Activated T-cell treated with anti-CD3 and anti-CD28 coated beads, Interleukin-2, amount 50 U/mL, for 72 hours (primary cell): ENCODE measurements around the gene TRAM2. TPM values are rescaled to one million over a fixed set of nuclear protein-coding genes. Genes with fewer than 3 reads are reported as not detected.

ENCODE experiments used
- ATAC-seq, 2 donors: fragments of 150-1000 bp; cut with Tn5 transposase; replicated peaks in 1 of 2; 2 replicates each; pipeline ENCODE4 v1.10.0; 2021; ENCODE audit warnings: moderate library complexity in 2 of 2, mild to moderate bottlenecking in 1 of 2
- DNase-seq, 2 donors: peaks; one replicate each; pipeline ENCODE4 v3.0.0; 2021 to 2022; ENCODE audit warnings: mixed read lengths in 1 of 2
- H3K27ac Mint-ChIP-seq: one replicate; pipeline ENCODE4 v1.8.0; 2022; ENCODE audit warnings: mild to moderate bottlenecking, moderate library complexity, mixed read lengths
- H3K27me3 Mint-ChIP-seq: one replicate; pipeline ENCODE4 v1.8.0; 2022; ENCODE audit warnings: low read depth, mixed read lengths
- H3K36me3 Mint-ChIP-seq, 2 donors: one replicate each; pipeline ENCODE4 v1.8.0; 2022; ENCODE audit warnings: mixed read lengths in 2 of 2, mild to moderate bottlenecking in 1 of 2; ENCODE audit not compliant: insufficient read depth in 2 of 2
- H3K4me1 Mint-ChIP-seq: one replicate; pipeline ENCODE4 v1.8.0; 2022; ENCODE audit warnings: low read depth, mixed read lengths
- H3K4me3 Mint-ChIP-seq, 2 donors: one replicate each; pipeline ENCODE4 v1.8.0; 2022; ENCODE audit warnings: mild to moderate bottlenecking in 2 of 2, mixed read lengths in 2 of 2, moderate library complexity in 2 of 2
- H3K9me3 Mint-ChIP-seq, 2 donors: one replicate each; pipeline ENCODE4 v1.8.0; 2022; ENCODE audit warnings: mixed read lengths in 2 of 2
- total RNA-seq, 2 donors: library from RNA; stranded (reverse); gene quantifications; one replicate each; pipeline ENCODE4 v1.2.3, GENCODE V29; 2022

Gene TRAM2
- total RNA-seq, 2 donors from 2014 or later = 4.9 to 5.2 TPM

GRCh38 chr6:52534363-52534762 is 42.5 kb downstream of the TRAM2 start:
- DNase-seq = no peak
- Mint-ChIP-seq H3K27me3 (no peaks in the 10 kb centered on the region), H3K9me3 (no peaks in the 10 kb centered on the region), H3K4me1 (peaks cover 47% of the 10 kb centered on the region), H3K27ac (no peak overlapping the region), H3K36me3 (no peaks in the 10 kb centered on the region), H3K4me3 (no peak overlapping the region)
- no peak for ATAC-seq

GRCh38 chr6:52533491-52533890 is 43.4 kb downstream of the TRAM2 start:
- no peaks in the 10 kb centered on the region for H3K36me3 Mint-ChIP-seq
- no peak overlapping the region for H3K27ac Mint-ChIP-seq
- DNase-seq = no peak
- peaks cover 43% of the 10 kb centered on the region for H3K4me1 Mint-ChIP-seq
- no peaks in the 10 kb centered on the region for H3K27me3 Mint-ChIP-seq
- no peak overlapping the region for H3K4me3 Mint-ChIP-seq
- H3K9me3 Mint-ChIP-seq = no peaks in the 10 kb centered on the region
- ATAC-seq = no peak

GRCh38 chr6:52532457-52532856 is 44.4 kb downstream of the TRAM2 start:
- no peak overlapping the region for H3K27ac Mint-ChIP-seq
- no peaks in the 10 kb centered on the region for H3K36me3 Mint-ChIP-seq
- H3K4me3 Mint-ChIP-seq = no peak overlapping the region
- DNase-seq = no peak
- peaks cover 33% of the 10 kb centered on the region for H3K4me1 Mint-ChIP-seq
- ATAC-seq = no peak
- H3K27me3 Mint-ChIP-seq = no peaks in the 10 kb centered on the region
- H3K9me3 Mint-ChIP-seq = no peaks in the 10 kb centered on the region

DNA sequence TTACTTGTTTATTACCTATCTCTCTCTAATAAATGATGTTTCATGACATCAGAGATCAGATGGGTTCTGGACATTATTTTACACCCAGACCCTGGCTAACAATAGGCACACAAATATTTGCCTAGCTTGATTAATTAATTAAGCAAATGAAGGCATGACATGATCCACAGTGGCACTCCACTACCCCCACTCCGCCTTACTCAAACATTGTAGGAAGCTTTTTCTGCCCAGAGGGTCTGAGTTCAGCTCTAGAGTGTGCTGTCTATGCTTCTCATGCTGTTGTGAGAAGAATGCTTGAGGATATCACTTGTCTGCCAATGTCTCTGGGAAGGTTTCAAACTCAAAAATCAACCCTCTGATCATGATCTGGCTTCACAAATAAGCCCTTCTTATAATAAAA is 45.0 kb downstream of the TRAM2 start:
- DNase-seq (no peak), ATAC-seq (no peak)
- no peak overlapping the region for H3K27ac Mint-ChIP-seq
- H3K36me3 Mint-ChIP-seq = no peaks in the 10 kb centered on the region
- H3K4me3 Mint-ChIP-seq = no peak overlapping the region
- H3K9me3 Mint-ChIP-seq = no peaks in the 10 kb centered on the region
- H3K4me1 Mint-ChIP-seq = peaks cover 27% of the 10 kb centered on the region
- no peaks in the 10 kb centered on the region for H3K27me3 Mint-ChIP-seq

GRCh38 chr6:52531396-52531795 is 45.5 kb downstream of the TRAM2 start:
- no peaks in the 10 kb centered on the region for H3K36me3 Mint-ChIP-seq
- no peaks in the 10 kb centered on the region for H3K9me3 Mint-ChIP-seq
- peaks cover 22% of the 10 kb centered on the region for H3K4me1 Mint-ChIP-seq
- no peak overlapping the region for H3K4me3 Mint-ChIP-seq
- no peaks in the 10 kb centered on the region for H3K27me3 Mint-ChIP-seq
- DNase-seq (no peak), ATAC-seq (no peak)
- H3K27ac Mint-ChIP-seq = no peak overlapping the region

GRCh38 chr6:52530351-52530750 is 46.5 kb downstream of the TRAM2 start:
- no peak for DNase-seq
- ATAC-seq = no peak
- Mint-ChIP-seq H3K4me1 (peaks cover 13% of the 10 kb centered on the region), H3K9me3 (no peaks in the 10 kb centered on the region), H3K27me3 (no peaks in the 10 kb centered on the region), H3K27ac (no peak overlapping the region), H3K4me3 (no peak overlapping the region), H3K36me3 (no peaks in the 10 kb centered on the region)

- H3K4me3 Mint-ChIP-seq = no peak overlapping the region
- no peaks in the 10 kb centered on the region for H3K36me3 Mint-ChIP-seq
- H3K4me1 Mint-ChIP-seq = peaks cover 3% of the 10 kb centered on the region
- ATAC-seq = peak in 1 of 2 donors; percentile 35
- no peak overlapping the region for H3K27ac Mint-ChIP-seq
- H3K9me3 Mint-ChIP-seq = no peaks in the 10 kb centered on the region
- DNase-seq = no peak
- no peaks in the 10 kb centered on the region for H3K27me3 Mint-ChIP-seq
Measured at GRCh38 chr6:52529311-52529710, 47.5 kb downstream of the TRAM2 start.

GRCh38 chr6:52527436-52527835 is 49.4 kb downstream of the TRAM2 start:
- Mint-ChIP-seq H3K4me1 (peaks cover 17% of the 10 kb centered on the region), H3K27me3 (no peaks in the 10 kb centered on the region), H3K4me3 (no peak overlapping the region), H3K27ac (no peak overlapping the region), H3K36me3 (no peaks in the 10 kb centered on the region), H3K9me3 (no peaks in the 10 kb centered on the region)
- ATAC-seq = no peak
- no peak for DNase-seq

- peaks cover 17% of the 10 kb centered on the region for H3K4me1 Mint-ChIP-seq
- H3K4me3 Mint-ChIP-seq = no peak overlapping the region
- no peaks in the 10 kb centered on the region for H3K36me3 Mint-ChIP-seq
- no peaks in the 10 kb centered on the region for H3K9me3 Mint-ChIP-seq
- no peak for DNase-seq
- no peak overlapping the region for H3K27ac Mint-ChIP-seq
- no peak for ATAC-seq
- H3K27me3 Mint-ChIP-seq = no peaks in the 10 kb centered on the region
Measured at GRCh38 chr6:52526634-52527033, 50.2 kb downstream of the TRAM2 start.

DNA sequence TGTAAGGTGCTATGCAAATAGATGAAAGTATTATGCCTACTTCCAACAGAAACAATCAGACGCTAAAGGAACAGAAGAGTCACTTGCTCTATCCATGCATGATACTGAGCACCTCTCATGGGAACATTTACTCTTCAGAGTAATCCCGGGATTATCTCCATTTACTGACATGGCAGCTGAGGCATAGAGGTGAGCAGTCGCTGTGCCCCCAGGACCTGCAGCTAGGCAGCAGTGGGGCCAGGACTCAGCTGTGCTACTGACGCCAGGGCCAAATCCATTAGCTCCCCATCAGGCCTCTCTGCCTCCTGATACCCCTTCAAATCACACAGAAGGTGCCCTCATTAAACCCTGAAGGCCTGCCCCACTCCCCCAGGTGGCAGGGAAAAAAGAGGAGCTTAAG is 51.9 kb downstream of the TRAM2 start:
- Mint-ChIP-seq H3K4me1 (peaks cover 17% of the 10 kb centered on the region), H3K27me3 (no peaks in the 10 kb centered on the region), H3K9me3 (no peaks in the 10 kb centered on the region), H3K36me3 (no peaks in the 10 kb centered on the region), H3K4me3 (no peak overlapping the region), H3K27ac (no peak overlapping the region)
- ATAC-seq (no peak), DNase-seq (no peak)

- Mint-ChIP-seq H3K36me3 (no peaks in the 10 kb centered on the region), H3K27me3 (no peaks in the 10 kb centered on the region), H3K4me3 (no peak overlapping the region), H3K4me1 (peaks cover 17% of the 10 kb centered on the region), H3K9me3 (no peaks in the 10 kb centered on the region), H3K27ac (no peak overlapping the region)
- ATAC-seq = no peak
- DNase-seq = no peak
Measured at GRCh38 chr6:52523378-52524142, 53.3 kb downstream of the TRAM2 start.

DNA sequence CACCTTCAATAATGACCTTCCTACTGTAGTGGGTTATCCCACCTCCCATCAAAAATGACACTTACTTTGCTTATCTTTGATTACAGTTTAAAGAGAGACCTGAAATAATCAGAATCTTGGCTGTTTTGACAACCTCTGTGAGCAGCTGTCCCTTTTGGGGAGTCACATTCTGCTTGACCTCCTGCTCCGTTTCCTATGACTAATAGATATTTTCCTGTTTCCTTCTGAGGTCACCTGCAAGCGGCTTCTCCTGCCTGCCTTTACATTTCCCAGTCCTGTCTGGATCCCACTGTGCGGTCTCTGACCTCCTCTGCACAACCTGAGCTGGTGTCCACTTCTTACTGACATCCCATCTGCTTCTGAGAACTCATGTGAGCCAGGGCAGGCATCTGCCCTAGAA is 54.2 kb downstream of the TRAM2 start:
- Mint-ChIP-seq H3K9me3 (no peaks in the 10 kb centered on the region), H3K4me3 (no peak overlapping the region), H3K27me3 (no peaks in the 10 kb centered on the region), H3K4me1 (peaks cover 23% of the 10 kb centered on the region), H3K36me3 (no peaks in the 10 kb centered on the region), H3K27ac (no peak overlapping the region)
- no peak for DNase-seq
- ATAC-seq = no peak

DNA sequence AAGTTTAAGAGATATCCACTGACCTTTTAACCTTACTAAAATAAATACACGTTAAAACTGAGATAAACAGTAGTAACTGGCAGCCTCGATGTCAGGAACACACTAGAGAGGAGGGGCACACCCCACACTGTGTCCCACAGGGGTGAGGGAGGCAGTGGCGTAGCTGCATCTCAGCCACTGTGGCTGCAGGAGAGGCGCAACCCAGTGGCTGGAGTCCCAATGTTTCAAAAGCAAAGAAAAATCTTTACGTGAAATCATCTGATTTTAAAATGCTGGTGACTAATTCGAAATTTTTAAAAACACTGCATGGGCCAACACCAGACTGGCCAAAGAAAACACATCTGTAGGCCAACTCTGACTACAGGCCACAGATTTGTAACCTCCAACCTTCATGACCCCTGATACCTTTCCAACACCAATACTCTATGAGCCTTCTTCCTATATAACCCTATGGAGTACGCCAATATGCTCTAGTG is 54.7 kb downstream of the TRAM2 start:
- H3K4me3 Mint-ChIP-seq = no peak overlapping the region
- no peaks in the 10 kb centered on the region for H3K27me3 Mint-ChIP-seq
- no peak overlapping the region for H3K27ac Mint-ChIP-seq
- no peaks in the 10 kb centered on the region for H3K9me3 Mint-ChIP-seq
- H3K36me3 Mint-ChIP-seq = no peaks in the 10 kb centered on the region
- ATAC-seq (no peak), DNase-seq (no peak)
- peaks cover 27% of the 10 kb centered on the region for H3K4me1 Mint-ChIP-seq

- no peak for DNase-seq
- Mint-ChIP-seq H3K27ac (no peak overlapping the region), H3K36me3 (no peaks in the 10 kb centered on the region), H3K4me3 (no peak overlapping the region), H3K9me3 (no peaks in the 10 kb centered on the region), H3K4me1 (peaks cover 31% of the 10 kb centered on the region), H3K27me3 (no peaks in the 10 kb centered on the region)
- ATAC-seq = no peak
Measured at GRCh38 chr6:52519618-52520017, 57.2 kb downstream of the TRAM2 start.
